ACHN (cell line): ENCODE measurements around the gene CLEC1A.

Experiments
- DNase-seq: peaks from one replicate; pipeline ENCODE4 v3.0.0-alpha.2; 2015
- in situ Hi-C: cut with HindIII; loops from 2 replicates; pipeline ENCODE4 v1.10.0; 2017; ENCODE audit warnings: low sequenced_read_pairs, low pct_ligation_motif_present, low pct_unique_long_range_greater_than_20kb

CLEC1A gene

GRCh38 chr12:10110256-10110844 lies 11.6 kb upstream of the CLEC1A start:
- no peak for DNase-seq

DNA sequence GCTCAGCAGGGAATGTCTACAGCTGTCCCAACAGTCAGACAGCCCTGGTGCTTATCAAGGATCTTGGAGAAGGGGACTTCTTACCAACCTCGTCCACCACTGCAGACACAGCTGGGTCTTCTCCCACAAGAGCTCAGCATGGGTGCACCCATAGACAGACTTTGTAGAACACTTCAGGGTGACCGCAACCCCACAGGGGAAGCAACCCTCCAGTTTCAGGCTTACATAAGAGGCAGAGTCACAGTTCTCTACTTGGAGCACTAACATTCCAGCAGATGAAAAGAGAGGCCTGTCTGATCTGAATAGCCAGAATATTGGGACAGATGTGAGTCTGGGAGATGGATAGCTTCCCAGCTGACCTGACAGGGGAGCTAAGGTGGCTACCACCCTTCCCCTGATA lies 3.5 kb upstream of the CLEC1A start:
- in situ Hi-C loops, result no loop called here
- DNase-seq, result no peak

More at GRCh38 chr12:10110256-10110844, 11.6 kb upstream of the CLEC1A start:
- in situ Hi-C loops, result no loop called here

DNA sequence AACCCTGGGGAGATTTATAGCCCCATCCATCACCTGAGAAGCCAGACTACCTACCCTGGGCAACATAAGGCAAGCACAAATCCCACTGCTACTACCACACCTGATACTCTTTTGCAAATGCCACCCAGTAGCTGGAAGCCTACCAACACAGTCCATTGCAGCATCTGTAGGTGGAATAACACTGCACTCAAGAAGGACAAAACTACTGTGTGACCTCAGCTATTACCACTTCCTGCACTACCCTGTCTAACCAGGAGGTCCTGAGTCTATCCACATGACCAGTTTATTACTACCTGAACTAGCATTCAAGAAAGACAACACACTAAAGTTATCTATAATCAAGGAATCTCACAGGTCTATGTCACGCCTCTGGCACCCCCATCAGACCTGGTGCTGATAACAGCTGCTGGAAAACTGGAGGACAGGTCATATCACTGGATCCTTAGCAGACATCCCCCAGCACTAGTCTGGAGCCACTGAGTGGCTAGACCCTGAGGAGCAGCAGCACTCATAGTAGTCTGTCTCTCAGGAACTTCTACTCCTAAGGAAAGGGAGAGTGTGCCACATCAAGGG lies 2.9 kb upstream of the CLEC1A start:
- in situ Hi-C loops, result no loop called here
- DNase-seq, result no peak

- DNase-seq, result no peak
- in situ Hi-C loops, result no loop called here
Measured at GRCh38 chr12:10101042-10101579, 2.3 kb upstream of the CLEC1A start.

DNA sequence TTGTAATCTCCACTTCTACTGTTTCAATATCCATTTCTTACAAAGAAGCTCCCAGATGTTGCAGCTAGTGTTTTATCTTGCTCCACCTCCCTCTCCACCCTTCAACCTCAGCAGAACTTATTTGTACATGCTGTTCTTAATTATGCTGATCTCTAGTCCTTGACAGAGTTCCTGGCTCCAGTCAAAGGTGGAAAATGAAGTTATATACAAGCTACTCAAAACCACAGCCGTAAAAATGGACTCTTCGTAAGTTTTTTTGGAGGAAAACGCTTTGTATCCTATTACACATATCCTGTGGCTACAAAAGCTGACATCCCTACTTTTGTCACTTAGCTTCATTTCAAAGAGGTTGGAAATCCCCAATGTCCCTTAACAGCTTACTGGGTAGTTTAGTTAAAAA lies 1.3 kb downstream of the CLEC1A start:
- in situ Hi-C loops, result no loop called here
- DNase-seq, result no peak

DNA sequence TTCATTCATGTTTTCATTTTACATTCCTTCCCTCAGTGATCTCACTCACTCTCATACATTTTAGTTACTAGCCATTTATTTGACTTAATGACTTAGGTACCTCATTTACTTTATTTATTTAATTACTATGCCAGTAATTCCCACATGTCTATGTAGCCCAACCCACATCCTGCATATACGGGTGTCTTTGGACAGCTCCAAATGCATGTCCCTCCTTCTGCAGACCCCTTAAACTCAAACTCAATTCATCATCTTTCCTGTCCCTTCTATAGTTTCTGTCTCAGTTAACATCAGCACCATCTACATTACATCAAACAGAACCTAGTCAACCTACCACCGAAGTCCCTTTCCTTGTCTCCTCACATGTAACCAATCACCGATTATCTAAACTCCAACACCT lies 2.8 kb downstream of the CLEC1A start:
- DNase-seq, result no peak
- in situ Hi-C loops, result no loop called here

GRCh38 chr12:10094646-10095395 lies 4.0 kb downstream of the CLEC1A start:
- in situ Hi-C loops, result no loop called here
- no peak for DNase-seq

- DNase-seq, result no peak
Measured at GRCh38 chr12:10088955-10089900, 9.6 kb downstream of the CLEC1A start.

DNA sequence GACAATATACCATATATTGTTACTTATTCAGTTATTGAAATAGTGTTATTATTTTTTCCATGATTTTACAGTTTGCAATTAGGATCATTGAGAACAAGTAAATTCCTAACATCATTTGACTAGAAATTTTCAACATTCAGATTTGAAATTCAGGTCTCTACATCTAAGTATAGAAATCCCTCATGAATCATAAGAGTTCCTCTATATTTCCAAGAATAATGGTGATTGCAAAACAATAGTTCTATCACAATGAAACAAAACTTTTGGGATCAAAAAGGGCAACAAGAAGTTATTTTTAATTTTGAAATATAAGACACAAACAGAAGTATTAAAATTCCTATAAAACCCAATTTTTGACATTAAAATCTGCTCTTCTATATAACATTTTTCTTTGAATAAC lies 10.8 kb downstream of the CLEC1A start:
- in situ Hi-C loops, result no loop called here

More at GRCh38 chr12:10088955-10089900, 9.6 kb downstream of the CLEC1A start:
- in situ Hi-C loops, result no loop called here

DNA sequence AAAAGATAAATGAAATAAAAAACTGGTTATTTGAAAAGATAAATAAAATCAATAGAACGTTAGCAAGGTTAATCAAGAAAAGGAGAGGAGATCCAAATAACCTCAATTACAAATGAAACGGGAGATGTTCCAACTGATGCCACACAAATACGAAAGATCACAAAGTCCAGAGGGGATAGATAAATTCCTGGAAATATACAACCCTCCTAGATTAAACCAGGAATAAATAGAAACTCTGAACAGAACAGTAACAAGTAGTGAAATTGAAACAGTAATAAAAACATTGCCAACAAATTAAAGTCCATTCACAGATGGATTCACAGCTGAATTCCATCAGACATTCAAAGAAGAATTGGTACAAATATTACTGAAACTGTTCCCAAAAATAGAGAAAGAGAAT lies 12.4 kb downstream of the CLEC1A start:
- in situ Hi-C loops, result no loop called here
- DNase-seq, result no peak

More for the DNA sequence above, 10.8 kb downstream of the CLEC1A start:
- no peak for DNase-seq

- in situ Hi-C loops, result no loop called here
- no peak for DNase-seq
Measured at GRCh38 chr12:10084733-10085132, 14.1 kb downstream of the CLEC1A start.

- in situ Hi-C loops, result no loop called here
- no peak for DNase-seq
Measured at GRCh38 chr12:10082117-10082874, 16.5 kb downstream of the CLEC1A start.

GRCh38 chr12:10075451-10075850 lies 23.3 kb downstream of the CLEC1A start:
- in situ Hi-C loops, result no loop called here
- DNase-seq, result no peak

DNA sequence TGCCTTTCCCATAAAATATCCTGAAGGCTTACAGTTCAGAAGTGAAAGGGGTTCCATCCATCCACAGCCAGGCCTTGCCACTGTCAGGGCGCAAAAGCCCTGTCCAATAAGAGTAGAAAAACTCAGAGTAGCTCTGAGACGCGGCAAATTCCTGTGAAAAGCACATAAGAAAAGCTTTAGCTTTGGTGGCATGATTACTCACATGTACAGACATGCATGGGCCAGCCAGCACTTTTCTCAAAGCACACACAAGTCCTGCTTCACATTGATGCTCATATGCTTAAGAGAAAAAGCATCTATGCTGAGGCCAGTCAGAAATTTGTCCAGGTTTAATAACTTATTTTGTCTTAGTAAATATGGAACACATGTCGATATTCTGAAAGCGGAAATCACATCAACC lies 25.5 kb downstream of the CLEC1A start:
- in situ Hi-C loops, result no loop called here
- no peak for DNase-seq

DNA sequence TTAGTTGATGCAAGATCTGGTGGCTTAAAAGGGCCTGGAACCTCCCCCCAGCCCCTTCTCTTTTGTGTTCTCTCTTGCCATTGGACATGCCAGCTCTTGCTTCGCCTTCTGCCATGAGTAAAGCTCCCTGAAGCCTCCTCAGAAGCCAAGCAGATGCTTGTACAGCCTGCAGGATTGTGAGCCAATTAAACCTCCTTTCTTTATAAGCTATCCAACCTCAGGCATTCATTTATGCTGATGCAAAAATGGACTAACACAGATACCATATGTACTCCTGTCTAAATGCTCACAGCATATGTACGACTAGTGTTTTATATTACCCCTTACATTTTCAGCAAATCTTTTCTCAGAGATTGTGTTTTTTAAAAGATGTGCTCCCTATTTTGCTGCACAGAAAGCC lies 26.7 kb downstream of the CLEC1A start:
- DNase-seq, result no peak
- in situ Hi-C loops, result no loop called here

DNA sequence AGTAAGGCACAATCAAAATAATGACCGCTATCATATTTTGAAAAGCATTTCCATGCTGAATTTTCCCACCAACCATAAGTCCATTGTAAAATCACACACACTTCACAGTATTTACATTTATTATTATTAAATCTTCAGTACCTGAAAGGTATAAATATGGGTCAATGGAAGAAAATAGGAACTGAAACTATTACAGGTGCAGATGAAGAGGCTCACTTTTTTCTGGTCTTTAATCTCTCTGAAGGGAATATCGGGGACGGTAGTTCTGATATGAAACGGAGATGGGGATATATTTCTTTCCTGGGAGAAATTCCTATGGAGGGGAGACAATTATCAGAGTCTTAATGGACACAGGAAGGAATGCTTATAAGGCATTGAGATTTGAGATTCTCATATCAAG lies 28.4 kb downstream of the CLEC1A start:
- in situ Hi-C loops, result no loop called here
- no peak for DNase-seq

DNA sequence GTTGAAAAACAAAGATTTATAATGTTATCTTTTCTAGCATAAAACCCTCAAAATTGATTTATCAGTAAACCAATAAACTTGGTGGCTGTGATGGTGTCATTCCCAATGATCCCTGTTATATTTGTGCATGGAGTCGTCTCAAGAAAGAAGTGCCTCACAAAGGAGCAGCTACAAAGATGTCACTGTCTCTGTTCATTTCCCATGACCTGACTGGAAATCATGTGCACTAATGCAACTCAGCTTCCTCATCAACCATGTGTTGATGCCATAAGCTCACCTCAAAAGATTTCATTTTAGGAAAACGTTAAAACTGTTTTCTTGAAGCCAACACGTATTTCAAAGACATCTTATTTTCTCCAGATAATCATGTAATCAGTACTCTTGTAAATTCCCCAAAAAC lies 28.8 kb downstream of the CLEC1A start:
- no peak for DNase-seq
- in situ Hi-C loops, result no loop called here

GRCh38 chr12:10069099-10069498 lies 29.7 kb downstream of the CLEC1A start:
- in situ Hi-C loops, result no loop called here
- no peak for DNase-seq
